Prostate gland (tissue), 2 donors: ENCODE measurements around the gene CD83.

Experiments used
- CTCF ChIP-seq, 4 experiments: fragments of 200-600 bp in 2 of 4; fragments of 450-650 bp in 2 of 4; sonication (generic) in 2 of 4; IDR thresholded peaks; 1 replicate in 3 of 4; 2 replicates in 1 of 4; pipeline ENCODE4 v1.5.1; 2016 to 2019; ENCODE audit warnings: antibody characterized with exemption in 4 of 4, mild to moderate bottlenecking in 2 of 4, moderate library complexity in 2 of 4
- POLR2A ChIP-seq: fragments of 450-650 bp; IDR thresholded peaks from one replicate; pipeline ENCODE4 v1.6.1; 2016; ENCODE audit warnings: antibody characterized with exemption, mild to moderate bottlenecking

- no peak for TF ChIP-seq POLR2A
- no peak for TF ChIP-seq CTCF (IDR thresholded peaks at IDR 0.05)
Observed at GRCh38 chr6:14077193-14077867, 40.2 kb upstream of the CD83 start.
